H1 (cell line): ENCODE data around the gene UBAP2. TPM values are rescaled to one million over a fixed set of nuclear protein-coding genes. Genes with fewer than 3 reads are reported as not detected.

Experiments
- CTCF ChIA-PET: fragments of 300-600 bp; sonication (Branson Sonifier 250); formaldehyde crosslinking; loops from one replicate; lab custom pipeline; 2021; ENCODE audit not compliant: partially characterized antibody; lab: Charles Lee
- POLR2A ChIA-PET: fragments of 300-600 bp; sonication (Branson Sonifier 250); formaldehyde crosslinking; loops from one replicate; lab custom pipeline; 2021; ENCODE audit warnings: inconsistent platforms; ENCODE audit not compliant: partially characterized antibody; lab: Charles Lee
- DNase-seq, 2 experiments: peaks; one replicate each; pipeline versions ENCODE4 v3.0.0 to v3.0.0-alpha.2; 2010 to 2022; ENCODE audit warnings: low spot score in 2 of 2, low read depth in 1 of 2, mixed read lengths in 1 of 2
- FAIRE-seq: peaks from 2 replicates; lab custom pipeline; 2011; peaks lifted over from hg19 to GRCh38; lab: Jason Lieb, UNC
- H2AFZ ChIP-seq: 2 replicates; pipeline ENCODE4 v1.8.1; 2012; ENCODE audit warnings: low read length, inconsistent platforms
- H2AK5ac ChIP-seq: 2 replicates; pipeline ENCODE4 v1.6.1; 2013; ENCODE audit warnings: low read depth, low read length
- H2BK120ac ChIP-seq: replicated peaks from 2 replicates; pipeline ENCODE3; 2013; ENCODE audit warnings: low read depth, low read length, inconsistent platforms
- H2BK12ac ChIP-seq: 2 replicates; pipeline ENCODE4 v1.6.1; 2013; ENCODE audit warnings: low read depth, low read length
- H2BK15ac ChIP-seq: 2 replicates; pipeline ENCODE4 v1.6.1; 2013; ENCODE audit warnings: low read length
- H2BK20ac ChIP-seq: 2 replicates; pipeline ENCODE4 v1.6.1; 2013; ENCODE audit warnings: low read length
- H2BK5ac ChIP-seq: 2 replicates; pipeline ENCODE4 v1.6.1; 2013; ENCODE audit warnings: low read depth, low read length
- H3K14ac ChIP-seq: 2 replicates; pipeline ENCODE4 v1.6.1; 2013; ENCODE audit warnings: inconsistent platforms; ENCODE audit not compliant: insufficient read length
- H3K18ac ChIP-seq: 2 replicates; pipeline ENCODE4 v1.6.1; 2013; ENCODE audit warnings: low read length; ENCODE audit errors: extremely low read depth
- H3K23ac ChIP-seq: 2 replicates; pipeline ENCODE4 v1.6.1; 2013; ENCODE audit warnings: inconsistent platforms; ENCODE audit not compliant: insufficient read length
- H3K23me2 ChIP-seq: 2 replicates; pipeline ENCODE4 v1.6.1; 2013; ENCODE audit warnings: low read depth, low read length
- H3K27ac ChIP-seq: 2 replicates; pipeline ENCODE4 v1.6.1; 2011; ENCODE audit warnings: low read depth, low read length, inconsistent platforms
- H3K27me3 ChIP-seq, 4 experiments: replicated peaks in 1 of 4; 1 replicate in 1 of 4; 2 replicates in 3 of 4; pipeline versions ENCODE4 v1.6.1 to v1.8.1; 2011 to 2013; ENCODE audit warnings: low read length in 3 of 4, mild to moderate bottlenecking in 3 of 4, inconsistent platforms in 2 of 4, mixed read lengths in 2 of 4, moderate library complexity in 1 of 4; ENCODE audit not compliant: control insufficient read depth in 3 of 4, insufficient read depth in 3 of 4; ENCODE audit errors: extremely low read depth in 1 of 4
- H3K36me3 ChIP-seq, 4 experiments: 2 replicates each; pipeline versions ENCODE4 v1.6.1 to v1.8.1; 2011 to 2013; ENCODE audit warnings: mild to moderate bottlenecking in 4 of 4, low read length in 3 of 4, moderate library complexity in 2 of 4, control low read depth in 1 of 4, inconsistent platforms in 1 of 4; ENCODE audit not compliant: insufficient read depth in 4 of 4, control insufficient read depth in 2 of 4
- H3K4ac ChIP-seq: replicated peaks from 2 replicates; pipeline ENCODE3; 2013; ENCODE audit warnings: low read length, low read depth, mixed read lengths, inconsistent platforms; ENCODE audit not compliant: insufficient read length
- H3K4me1 ChIP-seq, 4 experiments: replicated peaks in 1 of 4; 1 replicate in 1 of 4; 2 replicates in 3 of 4; pipeline versions ENCODE4 v1.6.1 to v1.8.1; 2011 to 2013; ENCODE audit warnings: low read length in 3 of 4, inconsistent platforms in 2 of 4, mixed read lengths in 1 of 4; ENCODE audit not compliant: insufficient read depth in 4 of 4, control insufficient read depth in 3 of 4
- H3K4me2 ChIP-seq, 2 experiments: 2 replicates each; pipeline versions ENCODE4 v1.6.1 to v1.8.1; 2011 to 2013; ENCODE audit warnings: low read depth in 2 of 2, low read length in 2 of 2, control low read depth in 1 of 2, inconsistent platforms in 1 of 2, mild to moderate bottlenecking in 1 of 2; ENCODE audit not compliant: insufficient read depth in 1 of 2
- H3K4me3 ChIP-seq, 4 experiments: fragments of 200-600, 300-600 bp in 1 of 4; sonication (generic), shearing (Covaris generic), sonication (Bioruptor Twin) in 1 of 4; 2 replicates each; pipeline versions ENCODE4 v1.5.1 to v1.8.1; 2011 to 2016; ENCODE audit warnings: low read length in 4 of 4, low read depth in 3 of 4, control low read depth in 2 of 4, inconsistent platforms in 2 of 4, mild to moderate bottlenecking in 2 of 4, mixed read lengths in 1 of 4, moderate library complexity in 1 of 4; ENCODE audit not compliant: insufficient read depth in 2 of 4; ENCODE audit errors: extremely low read depth in 1 of 4
- H3K56ac ChIP-seq: replicated peaks from 2 replicates; pipeline ENCODE3; 2013; ENCODE audit warnings: low read depth, mild to moderate bottlenecking, mixed read lengths, low read length, inconsistent platforms; ENCODE audit not compliant: insufficient read length
- H3K79me1 ChIP-seq: 2 replicates; pipeline ENCODE4 v1.6.1; 2013; ENCODE audit warnings: low read depth, low read length, control low read depth
- H3K79me2 ChIP-seq, 2 experiments: 2 replicates each; pipeline versions ENCODE4 v1.6.1 to v1.8.1; 2012 to 2013; ENCODE audit warnings: low read length in 2 of 2, mild to moderate bottlenecking in 2 of 2, inconsistent platforms in 1 of 2; ENCODE audit not compliant: insufficient read depth in 2 of 2, control insufficient read depth in 1 of 2
- H3K9ac ChIP-seq, 4 experiments: replicated peaks in 1 of 4; 1 replicate in 1 of 4; 2 replicates in 3 of 4; pipeline versions ENCODE4 v1.6.1 to v1.8.1; 2011 to 2013; ENCODE audit warnings: low read depth in 3 of 4, low read length in 3 of 4, control low read depth in 2 of 4, mild to moderate bottlenecking in 2 of 4, moderate library complexity in 2 of 4, inconsistent platforms in 1 of 4; ENCODE audit errors: extremely low read depth in 1 of 4
- H3K9me3 ChIP-seq, 2 experiments: 2 replicates each; pipeline versions ENCODE4 v1.6.1 to v1.8.1; 2012 to 2013; ENCODE audit warnings: mild to moderate bottlenecking in 2 of 2, moderate library complexity in 2 of 2, control low read depth in 1 of 2, inconsistent platforms in 1 of 2, low read depth in 1 of 2, low read length in 1 of 2, mixed read lengths in 1 of 2; ENCODE audit not compliant: insufficient read depth in 2 of 2
- H4K20me1 ChIP-seq, 2 experiments: replicated peaks in 1 of 2; 2 replicates each; pipeline versions ENCODE3 to v1.8.1; 2011 to 2013; ENCODE audit warnings: inconsistent platforms in 2 of 2, low read length in 2 of 2, mild to moderate bottlenecking in 1 of 2; ENCODE audit not compliant: insufficient read depth in 2 of 2, control insufficient read depth in 1 of 2
- H4K5ac ChIP-seq: 2 replicates; pipeline ENCODE4 v1.6.1; 2013; ENCODE audit warnings: low read length, low read depth, mixed read lengths, inconsistent platforms; ENCODE audit not compliant: insufficient read length
- H4K8ac ChIP-seq: 2 replicates; pipeline ENCODE4 v1.8.0; 2013; ENCODE audit warnings: mild to moderate bottlenecking, moderate library complexity, low read length, inconsistent platforms; ENCODE audit not compliant: insufficient read depth; ENCODE audit errors: extremely low read depth
- H4K91ac ChIP-seq: replicated peaks from 2 replicates; pipeline ENCODE3; 2013; ENCODE audit warnings: low read length, mixed read lengths, inconsistent platforms; ENCODE audit not compliant: insufficient read length
- CHD1 ChIP-seq: IDR thresholded peaks from 2 replicates; pipeline ENCODE4 v1.6.1; 2012; ENCODE audit warnings: low read depth, low read length, improper control_type of control experiment
- EP300 ChIP-seq, 2 experiments: IDR thresholded peaks; 1 replicate in 1 of 2; 2 replicates in 1 of 2; pipeline ENCODE4 v1.6.1; 2011 to 2012; ENCODE audit warnings: low read depth in 2 of 2, low read length in 2 of 2, mild to moderate bottlenecking in 2 of 2, borderline replicate concordance in 1 of 2, inconsistent platforms in 1 of 2, moderate library complexity in 1 of 2
- KDM4A ChIP-seq: IDR thresholded peaks from one replicate; pipeline ENCODE4 v1.7.1; 2012; ENCODE audit warnings: low read depth, mild to moderate bottlenecking, moderate library complexity, low read length, inconsistent platforms; ENCODE audit not compliant: severe bottlenecking
- POLR2AphosphoS5 ChIP-seq: IDR thresholded peaks from 2 replicates; pipeline ENCODE4 v1.6.1; 2011; ENCODE audit warnings: low read depth, low read length
- RAD21 ChIP-seq, 2 experiments: IDR thresholded peaks in 1 of 2; conservative IDR thresholded peaks in 1 of 2; 2 replicates each; pipeline ENCODE4 v1.6.1; 2011; ENCODE audit warnings: low read depth in 2 of 2, low read length in 2 of 2, improper control_type of control experiment in 1 of 2, inconsistent platforms in 1 of 2, mild to moderate bottlenecking in 1 of 2, moderate library complexity in 1 of 2
- RBBP5 ChIP-seq: IDR thresholded peaks from 2 replicates; pipeline ENCODE4 v1.7.1; 2012; ENCODE audit warnings: low read depth, mild to moderate bottlenecking, inconsistent platforms, low read length, moderate library complexity, borderline replicate concordance
- SIN3A ChIP-seq, 2 experiments: IDR thresholded peaks in 1 of 2; conservative IDR thresholded peaks in 1 of 2; 2 replicates each; pipeline ENCODE4 v1.6.1; 2011 to 2012; ENCODE audit warnings: low read length in 2 of 2, improper control_type of control experiment in 1 of 2, low read depth in 1 of 2, mild to moderate bottlenecking in 1 of 2
- SIX5 ChIP-seq: IDR thresholded peaks from 2 replicates; pipeline ENCODE4 v1.6.1; 2011; ENCODE audit warnings: mild to moderate bottlenecking, low read depth, low read length
- TBP ChIP-seq: IDR thresholded peaks from 2 replicates; pipeline ENCODE4 v1.6.1; 2011; ENCODE audit warnings: low read depth, low read length, improper control_type of control experiment
- WGBS, 2 experiments: shearing (Covaris generic) in 1 of 2; methylation state at CpG; one replicate each; pipeline versions ENCODE4 v1.1.6 to v1.1.7; 2013 to 2015; ENCODE audit warnings: low lambda C conversion rate in 2 of 2, mixed read lengths in 2 of 2, inconsistent platforms in 1 of 2, low coverage in 1 of 2, missing lambda C conversion rate in 1 of 2; ENCODE audit not compliant: insufficient replicate concordance in 2 of 2, insufficient coverage in 1 of 2, insufficient read length in 1 of 2; ENCODE audit errors: extremely low coverage in 1 of 2, missing lambda C conversion rate in 1 of 2; 5-methylcytosine and 5-hydroxymethylcytosine counted together
- polyA plus RNA-seq, 7 experiments: library from polyadenylated mRNA; depleted of rRNA in 3 of 7; stranded (reverse) in 5 of 7; unstranded in 2 of 7; fragments of >200 nt in 5 of 7; fragments of 200-250 nt in 2 of 7; gene quantifications; 1 replicate in 5 of 7; 2 replicates in 1 of 7; 4 replicates in 1 of 7; pipeline versions ENCODE4 v1.2.1 to v1.2.3, GENCODE V29; 2011 to 2013; ENCODE audit warnings: missing spikeins in 2 of 7, mixed read lengths in 2 of 7
- total RNA-seq: library from RNA; stranded (reverse); fragmentation: NEBNext Ultra II Directional; extraction: Animal tissue kit (Norgen Biotek cat#: 25700); gene quantifications from 2 replicates; pipeline ENCODE4 v1.2.1, GENCODE V29; 2021

Gene UBAP2
- total and polyA plus RNA-seq, 2 of the 8 experiments (the other 6 are each of a cell fraction or from before 2014, with no cell fraction given) = 75.0 to 81.4 TPM

DNA sequence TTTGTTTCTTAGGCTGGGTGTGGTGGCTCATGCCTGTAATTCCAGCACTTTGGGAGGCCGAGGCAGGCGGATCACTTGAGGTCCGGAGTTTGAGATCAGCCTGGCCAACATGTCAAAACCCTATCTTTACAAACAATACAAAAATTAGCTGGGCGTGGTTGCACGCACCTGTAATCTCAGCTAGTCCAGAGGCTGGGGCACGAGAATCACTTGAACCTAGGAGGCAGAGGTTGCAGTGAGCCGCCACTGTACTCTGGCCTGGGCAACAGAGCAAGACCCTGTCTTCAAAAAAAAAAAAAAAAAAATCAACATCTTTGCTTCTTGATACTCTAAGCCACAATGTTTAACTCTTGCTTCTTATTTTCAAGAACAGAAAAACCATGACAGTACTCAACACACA lies 16.1 kb downstream of the UBAP2 start:
- H3K4me1 ChIP-seq = no peaks in the 10 kb centered on the region
- H3K79me2 ChIP-seq = peaks cover 24 to 93% of the 10 kb centered on the region in 2 experiments
- no peak overlapping the region for H2BK5ac ChIP-seq
- no peaks in the 10 kb centered on the region for H3K27me3 ChIP-seq
- H3K9ac ChIP-seq = no peak overlapping the region
- no peak overlapping the region for H3K4ac ChIP-seq
- H3K27ac ChIP-seq = no peak overlapping the region
- H3K56ac ChIP-seq = no peak overlapping the region
- TF ChIP-seq EP300 (IDR thresholded peaks at IDR 0.05; ENCODE audit: borderline replicate concordance in 1 of 2, low read depth in 2 of 2, low read length in 2 of 2) = no peak
- no peak for TF ChIP-seq RAD21 (IDR thresholded peaks at IDR 0.05 in 1 of 2, conservative IDR thresholded peaks at IDR 0.05 in 1 of 2; ENCODE audit: low read depth in 2 of 2, low read length in 2 of 2)
- TF ChIP-seq RBBP5 = no peak
- no peak for TF ChIP-seq SIX5
- no peak for TF ChIP-seq KDM4A
- TF ChIP-seq POLR2AphosphoS5 = no peak
- no peak for TF ChIP-seq TBP
- TF ChIP-seq SIN3A (conservative IDR thresholded peaks at IDR 0.05 in 1 of 2, IDR thresholded peaks at IDR 0.05 in 1 of 2; ENCODE audit: low read depth in 1 of 2, low read length in 2 of 2) = no peak
- TF ChIP-seq CHD1 = no peak
- ChIA-PET POLR2A (interaction anchor here (1.2 to 2.6 kb wide), 3 partner anchors 8 to 18 kb away, joined by 3 to 10 read pairs (median 7); partner anchors contain the start of gene UBAP2), CTCF (interaction anchor here (0.6 to 3.3 kb wide), 3 partner anchors 15 to 77 kb away, joined by 3 to 11 read pairs (median 7); no protein-coding TSS in a partner anchor)
- peaks cover 4% of the 10 kb centered on the region; the same call in 1 of the 2 replicates for H3K79me1 ChIP-seq
- no peaks in the 10 kb centered on the region for H3K9me3 ChIP-seq
- H2AK5ac ChIP-seq = no peak overlapping the region
- H4K20me1 ChIP-seq = peaks cover 11 to 13% of the 10 kb centered on the region in 2 experiments
- no peak overlapping the region for H4K8ac ChIP-seq
- H2BK12ac ChIP-seq = no peak overlapping the region
- DNase-seq (no peak), FAIRE-seq (no peak)
- no peak overlapping the region for H4K91ac ChIP-seq
- WGBS, 2 experiments = 87% methylated on average over 7 of the region's 7 CpGs; no CpG with 5 or more reads in 1 of the 2 experiments
- H3K14ac ChIP-seq = no peak overlapping the region
- no peak overlapping the region for H2BK20ac ChIP-seq
- H2BK120ac ChIP-seq = no peak overlapping the region
- H3K4me2 ChIP-seq = no peak overlapping the region
- H3K18ac ChIP-seq = no peak overlapping the region
- no peak overlapping the region for H3K23ac ChIP-seq
- no peak overlapping the region for H2AFZ ChIP-seq
- H3K4me3 ChIP-seq = no peak overlapping the region
- H3K36me3 ChIP-seq = peaks cover 0 to 9% (median 2%) of the 10 kb centered on the region in 4 experiments; a peak in 2 of 8 replicates
- H3K23me2 ChIP-seq = no peaks in the 10 kb centered on the region; the same call in 1 of the 2 replicates
- no peak overlapping the region for H4K5ac ChIP-seq
- H2BK15ac ChIP-seq = no peak overlapping the region
